ENCODE data around the gene SKAP1.

Gene SKAP1

GRCh38 chr17:48311324-48311723, 118.7 kb downstream of the SKAP1 start:
- Histone ChIP-seq H3K27me3 (ENCODE audit: control insufficient read depth in 1 of 2, insufficient read depth in 2 of 2, low read length in 2 of 2) (peaks cover 35 to 55% of the 10 kb centered on the region in 2 donors), H3K9ac (ENCODE audit: low read length) (no peak overlapping the region), H3K9me3 (ENCODE audit: low read length) (no peaks in the 10 kb centered on the region), H3K27ac (ENCODE audit: low read depth, low read length) (no peak overlapping the region), H3K4me3 (ENCODE audit: low read depth in 1 of 2, low read length in 2 of 2) (no peak overlapping the region), H3K36me3 (ENCODE audit: insufficient read depth, low read length) (no peaks in the 10 kb centered on the region), H3K4me1 (ENCODE audit: insufficient read depth, low read length) (no peaks in the 10 kb centered on the region)

DNA sequence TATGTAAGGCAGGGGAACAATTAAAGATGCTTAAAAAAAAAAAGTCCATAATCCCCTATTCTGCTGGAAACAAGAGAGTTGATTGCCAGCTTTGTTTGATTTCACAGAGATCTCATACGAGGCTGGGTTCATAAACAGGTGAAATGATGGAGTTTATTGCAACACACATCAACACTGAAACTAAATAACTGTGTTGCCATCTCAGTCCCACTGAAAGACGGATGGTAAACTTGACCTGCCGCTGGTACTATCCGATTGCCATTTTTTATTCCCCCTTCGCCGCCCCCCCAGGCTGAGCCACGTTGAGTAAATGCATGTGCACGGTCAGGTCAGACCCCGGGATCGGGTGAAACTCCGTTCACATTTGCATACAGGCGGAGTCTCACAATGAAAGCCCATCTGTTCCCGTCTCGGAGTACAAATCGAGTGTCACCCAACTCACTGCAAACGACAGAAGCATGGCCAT, 119.2 kb downstream of the SKAP1 start:
- H3K4me3 ChIP-seq (ENCODE audit: low read depth in 1 of 2, low read length in 2 of 2) = no peak overlapping the region
- no peaks in the 10 kb centered on the region for H3K4me1 ChIP-seq (ENCODE audit: insufficient read depth, low read length)
- H3K27ac ChIP-seq (ENCODE audit: low read depth, low read length) = no peak overlapping the region
- peaks cover 35 to 55% of the 10 kb centered on the region in 2 donors for H3K27me3 ChIP-seq (ENCODE audit: control insufficient read depth in 1 of 2, insufficient read depth in 2 of 2, low read length in 2 of 2)
- no peaks in the 10 kb centered on the region for H3K36me3 ChIP-seq (ENCODE audit: insufficient read depth, low read length)
- no peak overlapping the region for H3K9ac ChIP-seq (ENCODE audit: low read length)
- no peaks in the 10 kb centered on the region for H3K9me3 ChIP-seq (ENCODE audit: low read length)

- Histone ChIP-seq H3K4me3 (ENCODE audit: low read depth in 1 of 2, low read length in 2 of 2) (no peak overlapping the region), H3K36me3 (ENCODE audit: insufficient read depth, low read length) (no peaks in the 10 kb centered on the region), H3K27me3 (ENCODE audit: control insufficient read depth in 1 of 2, insufficient read depth in 2 of 2, low read length in 2 of 2) (peaks cover 35 to 53% of the 10 kb centered on the region in 2 donors), H3K9ac (ENCODE audit: low read length) (no peak overlapping the region), H3K9me3 (ENCODE audit: low read length) (no peaks in the 10 kb centered on the region), H3K4me1 (ENCODE audit: insufficient read depth, low read length) (no peaks in the 10 kb centered on the region), H3K27ac (ENCODE audit: low read depth, low read length) (no peak overlapping the region)
Measured at GRCh38 chr17:48308581-48308980, 121.4 kb downstream of the SKAP1 start.

GRCh38 chr17:48307814-48308411, 122.1 kb downstream of the SKAP1 start:
- H3K4me1 ChIP-seq (ENCODE audit: insufficient read depth, low read length) = no peaks in the 10 kb centered on the region
- peaks cover 35 to 49% of the 10 kb centered on the region in 2 donors for H3K27me3 ChIP-seq (ENCODE audit: control insufficient read depth in 1 of 2, insufficient read depth in 2 of 2, low read length in 2 of 2)
- no peaks in the 10 kb centered on the region for H3K36me3 ChIP-seq (ENCODE audit: insufficient read depth, low read length)
- no peak overlapping the region for H3K27ac ChIP-seq (ENCODE audit: low read depth, low read length)
- H3K9ac ChIP-seq (ENCODE audit: low read length) = no peak overlapping the region
- no peaks in the 10 kb centered on the region for H3K9me3 ChIP-seq (ENCODE audit: low read length)
- H3K4me3 ChIP-seq (ENCODE audit: low read depth in 1 of 2, low read length in 2 of 2) = no peak overlapping the region

- Histone ChIP-seq H3K4me1 (ENCODE audit: insufficient read depth, low read length) (no peaks in the 10 kb centered on the region), H3K36me3 (ENCODE audit: insufficient read depth, low read length) (no peaks in the 10 kb centered on the region), H3K27me3 (ENCODE audit: control insufficient read depth in 1 of 2, insufficient read depth in 2 of 2, low read length in 2 of 2) (peaks cover 35 to 43% of the 10 kb centered on the region in 2 donors), H3K4me3 (ENCODE audit: low read depth in 1 of 2, low read length in 2 of 2) (no peak overlapping the region), H3K9ac (ENCODE audit: low read length) (no peak overlapping the region), H3K9me3 (ENCODE audit: low read length) (no peaks in the 10 kb centered on the region), H3K27ac (ENCODE audit: low read depth, low read length) (no peak overlapping the region)
Measured at GRCh38 chr17:48307255-48307654, 122.8 kb downstream of the SKAP1 start.

DNA sequence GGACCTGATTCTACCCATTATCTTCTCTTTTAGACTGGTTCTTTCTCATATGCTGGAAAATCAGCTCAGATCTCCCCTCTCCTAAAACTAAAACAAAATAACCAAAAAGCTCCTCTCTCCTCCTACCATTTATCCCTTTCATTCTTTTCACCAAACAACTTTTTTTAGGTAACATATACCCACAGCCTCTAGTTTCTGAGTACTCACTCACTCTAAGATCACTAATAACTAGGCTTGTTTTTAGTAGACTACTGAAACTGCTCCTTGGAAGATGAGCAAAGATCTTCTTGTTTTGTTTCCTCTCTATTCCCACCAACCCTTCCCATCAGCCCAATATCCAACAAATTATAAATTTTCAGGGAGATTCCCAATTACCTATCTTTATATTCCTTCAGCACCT, 129.0 kb downstream of the SKAP1 start:
- H3K27ac ChIP-seq (ENCODE audit: low read depth, low read length) = no peak overlapping the region
- H3K4me3 ChIP-seq (ENCODE audit: low read depth in 1 of 2, low read length in 2 of 2) = no peak overlapping the region
- H3K9ac ChIP-seq (ENCODE audit: low read length) = no peak overlapping the region
- H3K4me1 ChIP-seq (ENCODE audit: insufficient read depth, low read length) = no peaks in the 10 kb centered on the region
- H3K9me3 ChIP-seq (ENCODE audit: low read length) = no peaks in the 10 kb centered on the region
- H3K36me3 ChIP-seq (ENCODE audit: insufficient read depth, low read length) = no peaks in the 10 kb centered on the region
- no peaks in the 10 kb centered on the region for H3K27me3 ChIP-seq (ENCODE audit: control insufficient read depth in 1 of 2, insufficient read depth in 2 of 2, low read length in 2 of 2)

- no peak overlapping the region for H3K27ac ChIP-seq (ENCODE audit: low read depth, low read length)
- no peaks in the 10 kb centered on the region for H3K9me3 ChIP-seq (ENCODE audit: low read length)
- no peak overlapping the region for H3K9ac ChIP-seq (ENCODE audit: low read length)
- no peaks in the 10 kb centered on the region for H3K4me1 ChIP-seq (ENCODE audit: insufficient read depth, low read length)
- H3K36me3 ChIP-seq (ENCODE audit: insufficient read depth, low read length) = no peaks in the 10 kb centered on the region
- no peak overlapping the region for H3K4me3 ChIP-seq (ENCODE audit: low read depth in 1 of 2, low read length in 2 of 2)
- no peaks in the 10 kb centered on the region for H3K27me3 ChIP-seq (ENCODE audit: control insufficient read depth in 1 of 2, insufficient read depth in 2 of 2, low read length in 2 of 2)
Measured at GRCh38 chr17:48299760-48300159, 130.3 kb downstream of the SKAP1 start.

- no peaks in the 10 kb centered on the region for H3K36me3 ChIP-seq (ENCODE audit: insufficient read depth, low read length)
- H3K27ac ChIP-seq (ENCODE audit: low read depth, low read length) = no peak overlapping the region
- no peak overlapping the region for H3K9ac ChIP-seq (ENCODE audit: low read length)
- no peaks in the 10 kb centered on the region for H3K9me3 ChIP-seq (ENCODE audit: low read length)
- no peak overlapping the region for H3K4me3 ChIP-seq (ENCODE audit: low read depth in 1 of 2, low read length in 2 of 2)
- H3K4me1 ChIP-seq (ENCODE audit: insufficient read depth, low read length) = no peaks in the 10 kb centered on the region
- peaks cover 0 to 6% of the 10 kb centered on the region in 2 donors for H3K27me3 ChIP-seq (ENCODE audit: control insufficient read depth in 1 of 2, insufficient read depth in 2 of 2, low read length in 2 of 2)
Measured at GRCh38 chr17:48297825-48298224, 132.2 kb downstream of the SKAP1 start.

DNA sequence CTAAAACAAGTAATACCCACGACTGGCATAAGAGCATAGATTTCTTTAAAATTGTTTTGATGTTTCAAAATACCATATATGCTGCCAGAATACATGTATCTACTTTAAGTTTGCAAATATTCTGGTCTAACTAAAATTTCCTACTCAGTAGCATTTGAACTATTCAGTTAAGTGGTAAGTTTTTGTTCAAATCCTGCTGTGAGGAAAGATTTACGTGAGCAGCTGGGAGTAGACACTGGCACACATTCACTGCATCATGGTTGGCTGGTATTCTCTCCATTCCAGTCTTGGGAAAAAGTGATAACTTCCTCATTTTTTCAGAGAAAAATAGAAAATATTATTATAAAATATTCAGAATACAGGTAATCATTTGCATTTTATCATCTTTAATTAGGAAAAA, 133.6 kb downstream of the SKAP1 start:
- Histone ChIP-seq H3K9me3 (ENCODE audit: low read length) (no peaks in the 10 kb centered on the region), H3K9ac (ENCODE audit: low read length) (no peak overlapping the region), H3K36me3 (ENCODE audit: insufficient read depth, low read length) (no peaks in the 10 kb centered on the region), H3K4me1 (ENCODE audit: insufficient read depth, low read length) (no peaks in the 10 kb centered on the region), H3K4me3 (ENCODE audit: low read depth in 1 of 2, low read length in 2 of 2) (no peak overlapping the region), H3K27ac (ENCODE audit: low read depth, low read length) (no peak overlapping the region), H3K27me3 (ENCODE audit: control insufficient read depth in 1 of 2, insufficient read depth in 2 of 2, low read length in 2 of 2) (peaks cover 0 to 6% of the 10 kb centered on the region in 2 donors)

- H3K4me1 ChIP-seq (ENCODE audit: insufficient read depth, low read length) = no peaks in the 10 kb centered on the region
- H3K4me3 ChIP-seq (ENCODE audit: low read depth in 1 of 2, low read length in 2 of 2) = no peak overlapping the region
- no peaks in the 10 kb centered on the region for H3K9me3 ChIP-seq (ENCODE audit: low read length)
- no peak overlapping the region for H3K27ac ChIP-seq (ENCODE audit: low read depth, low read length)
- peaks cover 5 to 6% of the 10 kb centered on the region in 2 donors for H3K27me3 ChIP-seq (ENCODE audit: control insufficient read depth in 1 of 2, insufficient read depth in 2 of 2, low read length in 2 of 2)
- no peaks in the 10 kb centered on the region for H3K36me3 ChIP-seq (ENCODE audit: insufficient read depth, low read length)
- no peak overlapping the region for H3K9ac ChIP-seq (ENCODE audit: low read length)
Measured at GRCh38 chr17:48295362-48296288, 134.4 kb downstream of the SKAP1 start.

DNA sequence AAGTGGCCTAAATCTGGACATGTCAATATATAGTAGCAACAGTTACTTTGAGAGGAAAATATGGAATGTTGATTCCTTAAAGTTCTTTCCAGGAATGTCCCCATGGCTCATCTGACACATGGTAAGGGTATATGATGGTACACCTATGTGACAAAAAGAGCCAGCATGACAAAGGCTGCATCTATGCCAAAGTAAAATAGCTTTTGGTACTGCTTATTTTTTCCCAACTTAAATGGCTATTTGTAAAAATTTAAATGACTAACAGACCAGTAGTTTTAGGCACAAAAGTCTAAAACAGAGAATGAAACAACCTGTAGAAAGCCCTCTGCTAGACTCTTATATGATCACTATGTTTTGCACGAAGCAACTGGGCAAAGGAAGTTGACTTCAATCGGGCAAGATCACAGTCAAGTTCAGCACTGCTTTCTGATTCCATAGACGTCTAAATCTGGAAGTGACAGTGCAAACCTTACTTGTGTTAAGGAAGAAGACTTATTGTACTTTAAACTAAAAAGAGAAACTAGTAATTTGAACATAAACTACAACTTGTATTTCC, 135.1 kb downstream of the SKAP1 start:
- no peaks in the 10 kb centered on the region for H3K36me3 ChIP-seq (ENCODE audit: insufficient read depth, low read length)
- peaks cover 5 to 6% of the 10 kb centered on the region in 2 donors for H3K27me3 ChIP-seq (ENCODE audit: control insufficient read depth in 1 of 2, insufficient read depth in 2 of 2, low read length in 2 of 2)
- H3K9me3 ChIP-seq (ENCODE audit: low read length) = no peaks in the 10 kb centered on the region
- no peak overlapping the region for H3K27ac ChIP-seq (ENCODE audit: low read depth, low read length)
- H3K4me3 ChIP-seq (ENCODE audit: low read depth in 1 of 2, low read length in 2 of 2) = no peak overlapping the region
- H3K4me1 ChIP-seq (ENCODE audit: insufficient read depth, low read length) = no peaks in the 10 kb centered on the region
- H3K9ac ChIP-seq (ENCODE audit: low read length) = no peak overlapping the region

Data from muscle layer of colon (tissue), 2 donors.